EH (cell line): ENCODE data around the gene P2RX6.

ENCODE experiments used
- DNase-seq: peaks from one replicate; pipeline ENCODE4 v3.0.0-alpha.2; 2015; ENCODE audit warnings: low read depth

The P2RX6 gene

GRCh38 chr22:21014726-21015465 lies at the start of gene P2RX6:
Gene P2RX6 (plus strand): TSS chr22:21015165. CDS start chr22:21015175, 10 bp downstream.
- DNase-seq, result peak; percentile 62

GRCh38 chr22:20965888-20966855 lies 48.8 kb upstream of the P2RX6 start:
- no peak for DNase-seq

GRCh38 chr22:20966883-20967696 lies 47.9 kb upstream of the P2RX6 start, which contains the start of gene AIFM3:
Gene AIFM3 (plus strand): TSS chr22:20967255. CDS start chr22:20967945, 690 bp downstream.
- DNase-seq, result no peak

- DNase-seq, result no peak
Observed at GRCh38 chr22:20967697-20968211, 47.2 kb upstream of the P2RX6 start.

GRCh38 chr22:20968281-20968977 lies 46.5 kb upstream of the P2RX6 start:
- no peak for DNase-seq

- DNase-seq, result no peak
Observed at GRCh38 chr22:20970939-20971657, 43.9 kb upstream of the P2RX6 start.

GRCh38 chr22:20972014-20972694 lies 42.8 kb upstream of the P2RX6 start:
- peak; percentile 71 for DNase-seq

GRCh38 chr22:20972933-20973577 lies 41.9 kb upstream of the P2RX6 start:
- no peak for DNase-seq

GRCh38 chr22:20973634-20974286 lies 41.2 kb upstream of the P2RX6 start:
- no peak for DNase-seq

- DNase-seq, result no peak
Observed at GRCh38 chr22:20974336-20974955, 40.5 kb upstream of the P2RX6 start.

GRCh38 chr22:20975541-20976290 lies 39.2 kb upstream of the P2RX6 start:
- DNase-seq, result no peak

GRCh38 chr22:20976291-20976877 lies 38.6 kb upstream of the P2RX6 start:
- DNase-seq, result no peak

- DNase-seq, result no peak
Observed at GRCh38 chr22:20977019-20977418, 37.9 kb upstream of the P2RX6 start.

GRCh38 chr22:20977516-20978170 lies 37.3 kb upstream of the P2RX6 start:
- no peak for DNase-seq

GRCh38 chr22:20978419-20978818 lies 36.5 kb upstream of the P2RX6 start:
- DNase-seq, result no peak

- peak; percentile 62 for DNase-seq
Observed at GRCh38 chr22:20979243-20979809, 35.6 kb upstream of the P2RX6 start.
